GM18505 (cell line): ENCODE results near the gene PDZD2.

Experiments
- ATAC-seq: cut with Tn5 transposase; IDR thresholded peaks from one replicate; pipeline ENCODE4 v1.9.1; 2021; ENCODE audit not compliant: unreplicated experiment
- POLR2A ChIP-seq: IDR thresholded peaks from 4 replicates; pipeline ENCODE4 v1.6.1; 2011; ENCODE audit warnings: borderline replicate concordance; ENCODE audit not compliant: insufficient read depth, insufficient read length; ENCODE audit errors: extremely low read depth

Gene PDZD2

GRCh38 chr5:32042551-32042961, 403.6 kb downstream of the PDZD2 start:
- no peak for ATAC-seq
- no peak for TF ChIP-seq POLR2A

- TF ChIP-seq POLR2A: no peak
- no peak for ATAC-seq
Observed at GRCh38 chr5:32043105-32043504, 404.2 kb downstream of the PDZD2 start.

GRCh38 chr5:32044434-32044833, 405.5 kb downstream of the PDZD2 start:
- no peak for ATAC-seq
- TF ChIP-seq POLR2A: no peak

GRCh38 chr5:32044939-32045338, 406.0 kb downstream of the PDZD2 start:
- ATAC-seq: no peak
- TF ChIP-seq POLR2A: no peak

GRCh38 chr5:32047056-32047455, 408.1 kb downstream of the PDZD2 start:
- TF ChIP-seq POLR2A: no peak
- ATAC-seq: no peak

GRCh38 chr5:32051796-32052195, 412.9 kb downstream of the PDZD2 start:
- no peak for ATAC-seq
- no peak for TF ChIP-seq POLR2A

GRCh38 chr5:32055891-32056866, 417.2 kb downstream of the PDZD2 start:
- no peak for TF ChIP-seq POLR2A
- no peak for ATAC-seq

GRCh38 chr5:32057187-32058096, 418.5 kb downstream of the PDZD2 start:
- TF ChIP-seq POLR2A: no peak
- no peak for ATAC-seq

GRCh38 chr5:32058101-32058500, 419.2 kb downstream of the PDZD2 start:
- TF ChIP-seq POLR2A: no peak
- no peak for ATAC-seq

- no peak for TF ChIP-seq POLR2A
- no peak for ATAC-seq
Observed at GRCh38 chr5:32058997-32059396, 420.1 kb downstream of the PDZD2 start.

GRCh38 chr5:32059761-32060530, 421.0 kb downstream of the PDZD2 start:
- ATAC-seq: no peak
- TF ChIP-seq POLR2A: no peak

- ATAC-seq: no peak
- no peak for TF ChIP-seq POLR2A
Observed at GRCh38 chr5:32061236-32061635, 422.3 kb downstream of the PDZD2 start.

- no peak for TF ChIP-seq POLR2A
- no peak for ATAC-seq
Observed at GRCh38 chr5:32066448-32066847, 427.5 kb downstream of the PDZD2 start.
